ENCODE measurements around the gene PANK1. TPM values are rescaled to one million over a fixed set of nuclear protein-coding genes. Genes with fewer than 3 reads are reported as not detected.

Gene PANK1
- total and polyA plus RNA-seq, 2 of the 8 experiments (the other 6 are each of a cell fraction or from before 2014, with no cell fraction given), result 18.5 to 40.4 TPM

GRCh38 chr10:89543841-89544240 lies 101.2 kb downstream of the PANK1 start:
- no peak overlapping the region for H2BK12ac ChIP-seq (ENCODE audit: low read depth, low read length)
- H3K27ac ChIP-seq (ENCODE audit: low read depth, low read length), result no peak overlapping the region
- no peak overlapping the region for H3K56ac ChIP-seq (replicated peaks; ENCODE audit: insufficient read length, low read depth, low read length)
- H3K36me3 ChIP-seq (ENCODE audit: control insufficient read depth in 2 of 4, insufficient read depth in 4 of 4, low read length in 3 of 4), result no peaks in the 10 kb centered on the region
- H3K9ac ChIP-seq (replicated peaks in 1 of 4; ENCODE audit: extremely low read depth in 1 of 4, low read depth in 3 of 4, low read length in 3 of 4), result no peak overlapping the region
- DNase-seq (ENCODE audit: low read depth in 1 of 2, low spot score in 2 of 2) (no peak), FAIRE-seq (no peak)
- H3K23ac ChIP-seq (ENCODE audit: insufficient read length), result no peak overlapping the region
- no peaks in the 10 kb centered on the region for H3K79me2 ChIP-seq (ENCODE audit: control insufficient read depth in 1 of 2, insufficient read depth in 2 of 2, low read length in 2 of 2)
- POLR2A ChIA-PET (ENCODE audit: partially characterized antibody), result no interaction called here
- no peaks in the 10 kb centered on the region for H3K79me1 ChIP-seq (ENCODE audit: low read depth, low read length)
- no peak overlapping the region for H3K4ac ChIP-seq (replicated peaks; ENCODE audit: insufficient read length, low read depth, low read length)
- H2BK120ac ChIP-seq (replicated peaks; ENCODE audit: low read depth, low read length), result no peak overlapping the region
- no peak overlapping the region for H3K4me2 ChIP-seq (ENCODE audit: insufficient read depth in 1 of 2, low read depth in 2 of 2, low read length in 2 of 2)
- H3K4me3 ChIP-seq (ENCODE audit: extremely low read depth in 1 of 4, insufficient read depth in 2 of 4, low read depth in 3 of 4, low read length in 4 of 4), result no peak overlapping the region
- H2AK5ac ChIP-seq (ENCODE audit: low read depth, low read length), result no peak overlapping the region
- no peaks in the 10 kb centered on the region for H3K27me3 ChIP-seq (replicated peaks in 1 of 4; ENCODE audit: control insufficient read depth in 3 of 4, extremely low read depth in 1 of 4, insufficient read depth in 3 of 4, low read length in 3 of 4)
- no peak overlapping the region for H4K5ac ChIP-seq (ENCODE audit: insufficient read length, low read depth, low read length)
- H2BK15ac ChIP-seq (ENCODE audit: low read length), result no peak overlapping the region
- CTCF ChIA-PET (ENCODE audit: partially characterized antibody), result interaction anchor here (0.7 to 1.8 kb wide), 5 partner anchors 8 to 325 kb away, joined by 3 to 4 read pairs (median 3); partner anchors contain the start of gene SLC16A12
- H4K8ac ChIP-seq (ENCODE audit: extremely low read depth, insufficient read depth, low read length), result no peak overlapping the region
- no peak overlapping the region for H3K14ac ChIP-seq (ENCODE audit: insufficient read length)
- no peaks in the 10 kb centered on the region for H3K23me2 ChIP-seq (ENCODE audit: low read depth, low read length)
- H4K91ac ChIP-seq (replicated peaks; ENCODE audit: insufficient read length, low read length), result no peak overlapping the region
- H3K18ac ChIP-seq (ENCODE audit: extremely low read depth, low read length), result no peak overlapping the region
- 92% methylated on average over 3 of the region's 3 CpGs; no CpG with 5 or more reads in 1 of the 2 experiments for WGBS, 2 experiments (ENCODE audit: extremely low coverage in 1 of 2, insufficient coverage in 1 of 2, insufficient read length in 1 of 2, insufficient replicate concordance in 2 of 2, low coverage in 1 of 2, low lambda C conversion rate in 2 of 2, missing lambda C conversion rate in 1 of 2)
- no peak overlapping the region for H2AFZ ChIP-seq (ENCODE audit: low read length)
- H2BK20ac ChIP-seq (ENCODE audit: low read length), result no peak overlapping the region
- no peaks in the 10 kb centered on the region for H4K20me1 ChIP-seq (replicated peaks in 1 of 2; ENCODE audit: control insufficient read depth in 1 of 2, insufficient read depth in 2 of 2, low read length in 2 of 2)
- H3K4me1 ChIP-seq (replicated peaks in 1 of 4; ENCODE audit: control insufficient read depth in 3 of 4, insufficient read depth in 4 of 4, low read length in 3 of 4), result no peaks in the 10 kb centered on the region
- H2BK5ac ChIP-seq (ENCODE audit: low read depth, low read length), result no peak overlapping the region
- H3K9me3 ChIP-seq (ENCODE audit: insufficient read depth in 2 of 2, low read depth in 1 of 2, low read length in 1 of 2), result no peaks in the 10 kb centered on the region
- no peak for TF ChIP-seq SIN3A (conservative IDR thresholded peaks at IDR 0.05 in 1 of 2, IDR thresholded peaks at IDR 0.05 in 1 of 2; ENCODE audit: low read depth in 1 of 2, low read length in 2 of 2)
- no peak for TF ChIP-seq HDAC2 (IDR thresholded peaks at IDR 0.05; ENCODE audit: borderline replicate concordance in 1 of 2, low read depth in 2 of 2, low read length in 2 of 2)
- no peak for TF ChIP-seq SP4 (IDR thresholded peaks at IDR 0.05; ENCODE audit: low read length)
- TF ChIP-seq RAD21 (IDR thresholded peaks at IDR 0.05 in 1 of 2, conservative IDR thresholded peaks at IDR 0.05 in 1 of 2; ENCODE audit: low read depth in 2 of 2, low read length in 2 of 2), result no peak
- no peak for TF ChIP-seq RBBP5 (IDR thresholded peaks at IDR 0.05; ENCODE audit: borderline replicate concordance, low read depth, low read length)
- no peak for TF ChIP-seq CEBPB (IDR thresholded peaks at IDR 0.05; ENCODE audit: low read depth, low read length)
- no peak for TF ChIP-seq CHD2 (IDR thresholded peaks at IDR 0.05; ENCODE audit: low read length)
- TF ChIP-seq ATF2 (IDR thresholded peaks at IDR 0.05; ENCODE audit: low read length), result no peak
- TF ChIP-seq GTF2F1 (IDR thresholded peaks at IDR 0.05; ENCODE audit: borderline replicate concordance, low read depth, low read length), result no peak
- no peak for TF ChIP-seq ASH2L (IDR thresholded peaks at IDR 0.05; ENCODE audit: low read length)
- TF ChIP-seq SIX5 (IDR thresholded peaks at IDR 0.05; ENCODE audit: low read depth, low read length), result no peak
- TF ChIP-seq BACH1 (IDR thresholded peaks at IDR 0.05; ENCODE audit: low read length), result no peak
- TF ChIP-seq RXRA (IDR thresholded peaks at IDR 0.05; ENCODE audit: insufficient read depth, low read depth, low read length), result no peak

Data from H1 (cell line).